Activated naive CD4-positive, alpha-beta T cell treated with Interleukin-2 at 50 U/mL for 16 hours (primary cell): ENCODE measurements around the gene GSS.

Experiments
- DNase-seq: peaks from one replicate; pipeline ENCODE4 v3.0.0-alpha.2; 2020

The GSS gene

DNA sequence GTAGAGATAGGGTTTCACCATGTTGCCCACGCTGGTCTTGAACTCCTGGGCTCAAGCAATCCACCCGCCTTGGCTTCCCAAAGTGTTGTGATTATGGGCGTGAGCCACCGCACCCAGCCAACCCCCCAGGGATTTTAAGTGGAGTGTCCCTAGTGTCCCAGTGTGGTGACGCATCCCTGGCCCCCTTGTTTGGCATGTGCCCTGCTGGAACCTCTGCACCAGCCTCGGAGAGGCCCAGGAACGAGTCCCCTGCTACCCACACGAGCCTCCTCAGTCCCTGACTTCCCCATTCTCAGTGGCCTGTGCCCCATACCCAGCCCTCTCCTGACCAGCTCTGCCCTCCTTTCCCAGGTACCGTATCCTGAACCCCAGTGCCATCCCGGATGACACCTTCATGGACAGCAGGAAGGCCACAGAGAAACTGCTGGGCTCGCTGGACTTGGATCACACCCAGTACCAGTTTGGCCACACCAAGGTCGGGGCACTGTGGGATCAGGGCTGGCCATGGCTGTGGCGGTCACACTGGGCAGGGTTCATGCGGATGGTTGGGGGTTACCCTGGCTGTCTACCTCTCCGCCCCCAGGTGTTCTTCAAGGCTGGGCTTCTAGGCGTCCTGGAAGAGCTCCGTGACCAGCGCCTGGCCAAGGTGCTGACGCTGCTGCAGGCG is 37.3 kb upstream of the GSS start:
- DNase-seq, result no peak

DNA sequence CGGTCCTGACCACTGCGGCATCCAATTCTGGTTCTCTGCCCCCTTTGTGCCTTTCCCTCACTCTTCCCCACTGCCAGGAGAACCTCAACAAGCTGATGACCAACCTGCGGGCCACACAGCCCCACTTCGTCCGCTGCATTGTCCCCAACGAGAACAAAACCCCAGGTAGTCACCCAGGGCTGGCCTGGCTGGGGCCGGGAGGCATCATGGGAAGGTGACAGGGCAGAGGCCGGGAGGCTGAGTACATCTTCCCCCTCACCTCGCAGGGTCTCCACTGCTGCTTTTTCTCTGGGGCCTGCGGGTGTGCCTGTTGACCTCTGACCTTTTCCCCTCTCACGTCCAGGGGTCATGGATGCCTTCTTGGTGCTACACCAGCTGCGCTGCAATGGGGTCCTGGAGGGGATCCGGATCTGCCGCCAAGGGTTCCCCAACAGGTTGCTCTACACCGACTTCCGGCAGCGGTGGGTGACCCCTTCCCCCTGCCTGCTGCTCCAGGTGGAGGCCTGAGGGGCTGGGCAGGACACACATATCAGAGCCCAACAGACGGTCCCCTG is 35.1 kb upstream of the GSS start:
- no peak for DNase-seq

DNA sequence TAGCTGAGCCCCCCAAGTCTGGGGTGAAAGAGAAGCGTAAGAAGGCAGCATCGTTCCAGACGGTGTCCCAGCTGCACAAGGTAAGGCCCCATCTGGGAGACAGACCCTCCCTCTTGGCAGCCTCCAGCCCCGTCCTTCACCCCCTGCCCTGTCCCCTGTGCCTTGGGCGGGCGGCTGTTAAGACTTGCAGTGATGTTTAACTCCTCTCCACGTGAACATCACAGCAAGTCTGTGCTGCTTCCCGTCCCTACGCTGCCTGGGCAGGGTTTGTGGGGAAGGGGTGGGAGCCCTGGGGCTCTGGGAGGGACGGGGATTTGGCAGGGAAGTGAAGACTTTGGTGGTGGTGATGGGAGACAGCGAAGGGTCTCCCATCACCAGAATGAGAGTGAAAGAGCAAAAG is 34.6 kb upstream of the GSS start:
- no peak for DNase-seq

DNA sequence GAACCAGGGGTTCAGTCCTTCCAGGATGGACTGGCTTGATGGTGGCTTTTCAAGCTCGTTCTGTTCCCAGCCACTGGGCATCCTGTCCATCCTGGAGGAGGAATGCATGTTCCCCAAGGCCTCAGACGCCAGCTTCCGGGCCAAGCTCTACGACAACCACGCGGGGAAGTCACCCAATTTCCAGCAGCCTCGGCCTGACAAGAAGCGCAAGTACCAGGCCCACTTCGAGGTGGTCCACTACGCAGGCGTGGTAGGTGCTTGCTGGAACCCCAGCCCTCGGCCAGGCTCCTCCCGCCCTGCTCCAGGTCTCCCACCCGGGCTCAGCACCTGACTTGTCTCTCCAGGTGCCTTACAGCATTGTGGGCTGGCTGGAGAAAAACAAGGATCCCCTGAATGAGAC is 34.1 kb upstream of the GSS start:
- no peak for DNase-seq

DNA sequence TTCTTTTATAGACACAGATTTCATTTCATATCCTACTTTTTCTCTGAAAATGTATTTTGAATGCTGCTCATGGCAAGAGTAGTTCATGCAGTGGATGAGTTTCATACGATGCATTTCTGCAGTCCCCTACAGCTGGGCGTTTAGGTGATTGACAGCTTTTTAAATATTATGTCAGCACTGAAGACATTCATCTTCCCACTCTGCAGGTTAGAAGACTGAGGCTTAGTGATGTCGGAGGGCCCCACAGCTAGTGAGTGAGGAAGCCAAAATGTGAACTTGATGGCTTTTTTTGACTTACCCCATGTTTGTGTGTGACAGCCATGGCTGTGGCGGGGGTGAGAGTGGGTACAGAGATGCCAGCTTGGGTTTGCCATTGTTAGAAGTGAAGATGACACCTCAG is 33.5 kb upstream of the GSS start:
- DNase-seq, result no peak

DNA sequence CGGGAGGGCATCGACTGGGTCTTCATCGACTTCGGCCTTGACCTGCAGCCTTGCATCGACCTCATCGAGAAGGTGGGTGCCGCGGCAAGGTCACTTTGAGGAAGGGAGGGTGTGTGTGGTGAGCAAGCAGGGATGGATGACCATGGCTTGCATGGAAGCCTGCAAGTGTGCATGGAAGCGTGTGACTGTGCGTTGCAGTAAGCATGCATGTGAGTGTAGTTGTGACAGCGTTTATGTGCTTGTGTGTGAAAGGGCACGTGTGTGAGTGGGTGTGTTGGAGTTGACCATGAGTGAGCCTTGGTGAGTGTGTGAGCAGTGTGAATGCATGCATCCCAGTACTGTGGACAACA is 32.6 kb upstream of the GSS start:
- no peak for DNase-seq

DNA sequence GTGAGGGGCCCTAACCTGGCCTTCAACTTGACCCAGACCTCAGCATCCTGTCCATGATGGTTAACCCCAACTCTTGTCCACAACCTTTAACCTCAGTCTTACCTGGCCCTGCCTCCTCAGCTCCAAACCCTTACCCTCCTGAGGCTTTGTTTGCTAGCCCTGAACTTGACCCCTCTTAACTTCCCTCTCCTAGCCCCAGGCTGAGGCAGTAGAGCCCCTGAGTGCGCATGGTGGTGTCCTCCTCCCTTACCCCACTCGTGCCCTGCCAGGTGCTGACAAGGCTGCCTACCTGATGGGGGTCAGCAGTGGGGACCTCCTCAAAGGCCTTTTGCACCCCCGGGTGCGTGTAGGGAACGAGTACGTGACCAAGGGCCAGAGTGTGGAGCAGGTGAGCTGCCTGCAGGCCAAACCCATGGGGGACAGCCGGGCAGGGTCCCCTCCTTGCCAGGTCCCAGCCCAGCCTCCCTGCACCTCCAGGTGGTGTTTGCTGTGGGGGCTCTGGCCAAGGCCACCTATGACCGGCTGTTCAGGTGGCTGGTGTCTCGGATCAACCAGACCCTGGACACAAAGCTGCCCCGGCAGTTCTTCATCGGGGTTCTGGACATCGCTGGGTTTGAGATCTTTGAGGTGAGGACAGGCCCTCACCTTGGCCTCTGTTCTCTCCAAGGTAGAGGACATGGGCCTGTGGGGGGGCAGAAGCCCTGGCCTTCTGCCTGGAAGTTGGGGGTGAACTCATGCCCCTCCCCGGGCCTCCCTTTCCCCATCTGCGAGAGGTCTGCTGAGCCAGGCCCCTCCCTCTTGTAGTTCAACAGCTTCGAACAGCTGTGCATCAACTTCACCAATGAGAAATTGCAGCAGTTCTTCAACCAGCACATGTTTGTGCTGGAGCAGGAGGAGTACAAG is 31.9 kb upstream of the GSS start:
- DNase-seq, result no peak

DNA sequence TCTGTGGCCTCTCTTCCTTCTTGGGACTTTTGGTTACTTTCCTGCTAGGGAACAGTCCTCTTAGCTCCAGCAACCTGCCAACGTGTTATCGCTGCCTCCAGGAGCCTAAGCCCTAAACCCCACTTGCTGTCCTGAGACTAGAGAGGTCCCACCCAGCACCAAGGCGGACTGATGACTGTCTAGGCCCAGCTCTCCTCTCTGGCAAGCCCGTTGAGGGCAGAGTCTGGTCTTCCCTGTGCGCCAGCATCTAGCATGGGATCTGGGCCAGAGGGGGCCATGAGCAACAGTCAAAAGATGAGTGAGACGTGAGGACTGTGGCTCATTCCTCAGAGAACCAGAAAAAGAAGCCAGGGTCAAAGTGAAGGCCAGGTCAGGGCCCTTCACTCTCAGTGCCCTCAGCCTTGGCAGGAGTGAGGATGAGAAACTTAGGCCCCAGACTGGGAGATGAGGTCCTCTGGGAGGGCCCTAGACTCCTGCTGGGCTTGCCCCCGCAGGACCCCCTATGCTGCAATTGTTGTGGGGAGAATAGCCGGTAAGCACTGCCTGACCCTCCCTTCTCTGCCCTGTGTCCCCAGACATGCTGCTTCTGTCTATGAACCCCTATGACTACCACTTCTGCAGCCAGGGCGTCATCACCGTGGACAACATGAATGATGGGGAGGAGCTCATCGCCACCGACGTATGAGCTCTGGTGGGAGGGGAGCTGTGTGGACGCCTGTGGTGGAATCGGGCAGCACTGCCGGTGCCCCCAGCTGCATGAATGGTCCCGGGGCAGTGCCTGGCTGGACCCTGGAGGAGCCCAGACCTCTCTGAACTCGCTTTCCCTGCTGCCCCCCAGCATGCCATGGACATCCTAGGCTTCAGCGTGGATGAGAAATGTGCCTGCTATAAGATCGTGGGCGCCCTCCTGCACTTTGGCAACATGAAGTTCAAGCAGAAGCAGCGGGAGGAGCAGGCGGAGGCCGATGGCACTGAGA is 31.0 kb upstream of the GSS start:
- no peak for DNase-seq

DNA sequence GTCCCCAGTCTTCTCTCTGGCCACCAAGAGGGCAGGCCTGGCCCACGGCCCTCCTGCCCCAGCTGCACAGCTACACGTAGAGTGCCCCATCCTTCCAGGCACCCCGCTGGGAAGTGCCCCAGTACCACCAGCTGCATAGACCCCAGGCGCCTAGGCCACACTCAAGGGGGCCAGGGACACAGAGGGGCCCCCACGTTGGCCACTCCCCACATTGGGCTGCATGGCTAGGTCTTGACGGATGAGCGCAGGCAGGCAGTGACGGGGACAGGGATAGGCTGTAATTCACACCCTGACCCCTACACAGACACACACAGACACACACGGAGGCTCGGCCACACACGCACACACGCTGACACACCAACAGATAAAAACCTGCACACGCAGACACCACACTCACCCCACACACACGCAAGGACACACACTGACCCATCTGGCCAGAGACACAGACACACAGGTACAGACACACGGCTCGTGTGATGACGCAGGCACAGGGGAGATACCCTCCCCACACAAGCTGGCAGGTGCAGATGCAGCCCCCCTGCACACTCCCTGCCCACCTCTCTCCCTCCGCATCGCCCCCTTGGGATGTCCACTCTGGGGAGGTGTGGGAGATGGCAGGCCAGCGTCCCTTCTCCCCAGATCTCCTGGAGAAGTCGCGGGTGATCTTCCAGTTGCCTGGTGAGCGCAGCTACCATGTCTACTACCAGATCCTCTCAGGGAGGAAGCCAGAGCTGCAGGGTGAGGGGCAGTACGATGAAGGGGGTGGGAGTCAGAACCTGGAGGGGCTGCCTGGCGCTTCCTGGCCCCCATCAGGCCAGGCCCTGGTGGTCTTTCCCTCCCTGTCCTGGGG is 30.1 kb upstream of the GSS start:
- no peak for DNase-seq

DNA sequence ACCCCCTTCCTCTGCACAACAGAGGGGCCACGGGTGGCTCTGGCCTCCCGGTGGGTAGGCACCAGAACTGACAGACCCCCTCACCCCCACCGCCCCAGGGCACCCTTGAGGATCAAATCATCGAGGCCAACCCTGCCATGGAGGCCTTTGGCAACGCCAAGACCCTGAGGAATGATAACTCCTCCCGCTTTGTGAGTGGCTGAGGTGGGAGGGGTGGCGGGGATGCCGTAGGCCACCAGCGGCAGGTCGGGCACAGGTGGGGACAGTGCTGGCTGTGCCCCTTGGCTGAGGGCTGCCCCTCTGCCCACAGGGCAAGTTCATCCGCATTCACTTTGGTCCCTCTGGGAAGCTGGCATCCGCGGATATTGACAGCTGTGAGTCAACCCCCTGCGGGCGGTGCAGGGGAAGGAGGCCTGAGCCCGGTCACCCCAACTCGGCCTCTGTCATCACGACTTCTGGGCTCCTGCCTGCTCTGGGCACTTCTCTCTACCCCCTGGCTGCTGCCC is 29.2 kb upstream of the GSS start:
- no peak for DNase-seq

DNA sequence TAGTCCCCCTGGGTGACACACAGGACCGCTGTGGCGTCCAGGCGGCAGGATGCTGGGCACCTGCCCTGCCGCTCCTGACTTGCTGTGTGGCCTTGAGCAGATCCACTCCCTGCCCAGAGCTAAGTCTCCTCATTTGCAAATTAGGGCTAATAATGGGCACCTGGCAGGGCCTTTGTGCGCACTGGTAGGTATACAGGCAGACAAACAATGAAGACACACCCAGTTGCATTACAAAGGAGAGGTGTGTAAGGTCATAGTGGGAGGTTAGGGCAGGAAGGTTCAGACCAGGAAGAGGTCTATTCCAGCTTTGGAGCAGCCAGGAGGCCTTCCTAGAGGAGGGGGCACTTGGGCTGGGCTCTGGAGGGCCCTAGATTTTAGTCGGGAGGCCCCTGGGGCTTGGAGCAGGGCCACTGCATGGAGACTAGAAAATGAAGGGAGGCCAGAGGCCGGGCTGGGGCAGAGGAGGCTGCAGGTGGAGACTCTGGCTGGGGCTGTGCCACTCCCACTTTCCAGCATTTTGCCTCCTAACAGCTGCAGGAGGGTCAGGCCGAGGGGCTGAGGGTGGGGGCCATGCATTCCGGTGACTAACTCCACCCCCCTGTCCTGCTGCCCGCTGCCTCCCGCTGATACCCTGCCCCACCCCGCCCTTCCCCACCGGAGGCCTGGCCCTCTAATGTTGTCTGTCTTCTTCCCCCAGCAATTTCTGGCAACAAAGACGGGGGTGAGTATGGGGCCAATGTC is 28.6 kb upstream of the GSS start:
- DNase-seq, result no peak

DNA sequence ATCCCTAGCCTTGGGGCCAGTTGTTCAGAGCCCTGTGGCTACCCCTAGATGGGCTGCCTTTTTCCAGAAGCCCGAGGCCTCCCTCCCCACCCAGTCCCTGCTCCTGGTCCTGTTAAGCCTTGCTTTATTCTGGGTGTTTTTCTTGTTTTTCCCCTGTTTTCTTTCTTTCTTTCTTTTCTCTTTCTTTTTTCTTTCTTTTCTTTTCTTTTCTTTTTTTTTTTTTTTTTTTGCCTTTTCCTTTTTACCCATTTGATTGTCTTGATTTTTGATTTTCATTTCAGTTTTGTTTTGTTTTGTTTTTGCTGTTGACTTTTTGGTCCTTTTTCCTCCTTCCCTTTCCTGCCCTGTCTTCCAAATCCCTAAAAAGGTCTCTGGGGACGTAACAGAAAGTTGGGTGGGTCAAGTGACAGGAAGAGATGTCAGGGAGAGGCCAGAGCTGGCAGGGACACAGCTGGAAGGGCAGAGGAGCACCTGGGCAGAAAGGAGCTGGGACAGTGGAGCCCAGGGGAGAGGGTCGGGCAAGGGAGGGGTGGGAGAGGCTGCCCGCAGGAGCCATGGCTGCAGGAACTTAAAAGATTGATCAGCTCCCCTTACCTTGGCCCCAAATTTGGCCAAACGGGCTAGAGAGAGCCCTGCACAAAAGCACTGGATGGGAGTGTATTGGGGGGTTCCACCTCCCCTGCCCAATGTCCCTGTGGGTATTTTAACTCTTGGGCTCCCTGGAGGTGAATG is 27.6 kb upstream of the GSS start:
- no peak for DNase-seq

DNA sequence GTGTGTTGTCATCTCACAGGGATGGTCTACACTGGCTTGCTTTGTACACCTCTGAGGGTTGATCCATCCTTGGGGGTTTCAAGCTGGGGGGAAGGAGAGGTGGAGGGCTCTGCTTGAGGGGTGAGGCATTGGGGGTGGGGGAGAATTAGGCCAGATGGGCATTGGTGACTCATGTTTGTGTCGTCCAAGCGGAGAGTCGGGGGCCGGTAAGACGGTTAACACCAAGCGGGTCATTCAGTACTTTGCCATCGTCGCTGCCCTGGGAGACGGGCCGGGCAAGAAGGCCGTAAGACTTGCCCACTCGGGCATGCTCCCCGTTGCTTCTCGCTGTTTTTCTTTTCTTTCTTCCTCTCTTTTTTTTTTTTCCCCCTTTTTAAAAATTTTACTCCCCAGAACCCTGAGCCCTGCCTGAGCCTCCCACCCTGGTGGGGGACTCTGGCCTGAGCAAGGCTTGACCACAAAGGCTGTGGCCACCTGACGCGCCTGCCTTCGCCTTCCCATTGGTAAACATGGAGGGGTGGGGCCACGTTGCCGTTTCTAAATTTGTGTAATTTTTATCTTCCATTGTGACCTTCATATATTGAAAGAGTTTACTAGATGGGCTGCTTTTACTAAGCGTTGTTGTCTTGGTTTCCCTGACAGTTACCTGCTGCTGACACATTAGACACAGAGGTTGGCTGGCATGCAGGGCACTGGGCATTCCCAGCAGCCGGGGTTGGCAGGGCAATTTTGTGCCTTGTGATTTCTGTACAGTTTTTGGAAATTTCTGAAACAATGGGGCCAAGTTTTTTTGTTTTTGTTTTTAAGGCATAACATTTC is 26.9 kb upstream of the GSS start:
- DNase-seq, result no peak

DNA sequence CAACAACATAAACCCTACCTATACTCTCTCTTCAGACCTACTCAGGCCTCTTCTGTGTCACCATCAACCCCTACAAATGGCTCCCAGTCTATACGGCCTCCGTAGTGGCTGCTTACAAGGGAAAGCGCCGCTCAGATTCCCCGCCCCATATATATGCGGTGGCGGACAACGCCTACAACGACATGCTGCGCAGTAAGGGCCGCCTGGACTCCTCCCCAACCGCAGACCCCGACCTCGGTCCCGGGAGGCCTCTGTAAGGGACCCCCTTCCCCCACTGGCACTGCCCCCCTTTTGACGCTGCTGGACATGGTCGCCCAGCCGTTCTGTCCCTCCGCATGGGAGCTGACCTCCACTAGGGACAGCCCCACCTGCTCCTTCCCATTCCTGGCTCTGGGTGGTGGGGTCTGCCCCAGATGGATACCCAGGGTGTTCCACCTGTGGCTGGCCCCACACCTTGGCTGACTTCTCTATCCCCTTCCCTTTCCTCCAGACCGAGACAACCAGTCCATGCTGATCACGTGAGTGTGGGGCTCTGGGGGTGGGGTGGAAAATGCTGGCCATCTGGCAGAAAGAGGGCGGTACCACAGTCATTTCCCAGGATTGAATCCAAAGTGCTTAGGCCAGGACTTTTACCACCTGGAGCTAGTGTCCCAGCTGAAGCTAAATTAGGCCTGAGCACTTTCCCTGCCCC is 25.1 kb upstream of the GSS start:
- DNase-seq, result no peak

DNA sequence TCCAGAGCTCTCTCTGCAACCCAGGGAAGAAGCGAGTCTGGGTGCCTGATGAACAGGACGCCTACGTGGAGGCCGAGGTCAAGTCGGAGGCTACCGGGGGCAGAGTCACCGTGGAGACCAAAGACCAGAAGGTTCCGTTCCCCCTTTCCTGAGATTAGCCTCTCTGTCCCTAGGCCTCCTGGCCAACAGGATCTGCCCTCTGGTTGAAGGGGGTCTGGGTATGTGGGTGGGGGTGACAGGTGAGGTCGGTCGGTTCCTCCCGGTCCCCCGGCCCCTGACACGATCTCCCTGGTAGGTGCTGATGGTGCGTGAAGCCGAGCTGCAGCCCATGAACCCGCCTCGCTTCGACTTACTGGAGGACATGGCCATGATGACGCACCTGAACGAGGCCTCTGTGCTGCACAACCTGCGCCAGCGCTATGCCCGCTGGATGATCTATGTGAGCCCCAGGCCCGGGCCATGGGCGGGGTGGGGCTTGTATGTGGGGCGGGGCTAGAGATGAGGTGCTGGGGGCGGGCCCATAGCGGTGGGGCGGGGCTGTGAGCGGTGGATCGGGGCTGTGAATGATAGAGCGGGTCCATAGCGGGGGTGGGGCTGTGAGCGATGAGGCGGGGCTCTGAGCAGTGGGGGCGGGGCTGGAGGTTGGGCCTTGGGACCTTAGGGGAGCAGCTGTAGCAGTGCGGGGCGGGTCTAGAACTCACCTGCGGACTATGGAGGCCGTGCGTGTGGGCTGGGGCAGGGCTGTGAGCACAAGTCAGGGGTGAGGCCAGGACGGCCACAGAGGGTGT is 24.0 kb upstream of the GSS start:
- no peak for DNase-seq

DNA sequence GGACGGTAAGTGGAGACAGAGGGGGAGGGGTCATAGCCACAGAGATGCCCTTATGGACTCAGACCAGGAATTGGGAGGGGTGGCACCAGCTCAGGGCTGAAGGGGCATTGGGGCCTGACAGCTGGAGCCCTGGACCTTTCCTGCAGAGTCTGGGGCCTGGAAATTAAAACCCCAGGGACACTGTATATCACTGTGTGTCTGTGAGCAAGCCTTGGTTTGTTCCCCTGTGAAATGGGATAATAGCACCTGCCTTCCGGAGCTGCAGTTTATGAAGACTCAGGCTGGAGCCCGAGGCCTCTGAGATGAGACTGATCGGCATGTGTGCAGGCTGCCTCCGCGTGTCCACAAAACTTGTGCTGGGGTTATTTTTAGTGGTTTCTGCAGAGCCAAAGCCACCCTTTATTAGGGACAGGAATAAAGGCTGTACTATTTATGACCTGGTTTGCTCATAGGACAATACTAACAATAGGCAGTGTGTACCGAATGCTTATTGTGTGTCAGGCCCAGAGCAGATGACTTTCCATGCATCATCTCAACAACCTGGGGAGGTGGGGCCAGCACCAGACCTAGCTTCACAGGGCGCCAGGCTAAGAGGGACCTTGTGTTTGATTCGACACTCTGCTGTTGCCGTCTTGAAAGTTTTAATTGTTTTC is 22.6 kb upstream of the GSS start:
- DNase-seq, result no peak

DNA sequence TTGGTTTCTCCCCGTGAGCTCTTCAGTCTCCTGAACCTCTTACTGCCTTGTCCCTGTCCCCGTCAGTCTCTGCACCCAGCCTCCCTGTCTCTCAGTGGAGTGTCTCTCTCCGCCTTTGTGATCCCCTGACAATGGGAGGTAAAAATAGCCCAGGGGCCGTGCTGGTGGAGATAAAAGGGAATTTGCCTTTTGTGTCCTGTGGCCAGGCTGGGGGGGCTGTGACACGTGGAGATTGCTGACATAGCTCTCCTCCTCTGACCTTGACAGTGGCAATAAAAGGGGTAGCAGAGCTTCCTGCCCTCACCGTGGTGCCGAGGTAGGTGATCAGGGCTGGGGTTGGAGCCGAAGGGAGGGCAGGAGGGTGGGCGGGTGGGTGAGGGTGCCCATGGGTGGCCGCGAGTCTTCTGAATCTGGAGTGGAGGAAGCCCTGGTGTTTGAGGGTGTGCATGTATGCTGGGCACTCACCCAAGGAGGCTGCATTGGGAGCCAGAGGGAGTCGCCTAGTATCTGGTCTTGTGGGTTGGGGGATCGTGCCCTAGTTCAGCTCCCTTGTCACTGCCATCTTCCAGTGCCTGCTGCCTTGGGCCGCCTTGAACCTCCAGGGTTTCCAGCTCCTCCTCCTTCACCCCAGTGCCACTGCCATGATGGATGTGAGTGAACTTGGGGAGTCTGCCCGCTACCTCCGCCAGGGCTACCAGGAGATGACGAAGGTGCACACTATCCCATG is 21.9 kb upstream of the GSS start:
- no peak for DNase-seq
